Sigmoid colon (tissue), 4 donors: Measurements from ENCODE around the gene MAPK8IP2.

ENCODE experiments used
- CTCF ChIP-seq, 4 experiments: fragments of 450-650 bp in 3 of 4; fragments of 200-600 bp in 1 of 4; IDR thresholded peaks; one replicate each; pipeline ENCODE4 v1.5.1; 2016 to 2019; ENCODE audit warnings: antibody characterized with exemption in 4 of 4, mild to moderate bottlenecking in 3 of 4, moderate library complexity in 2 of 4
- POLR2A ChIP-seq, 2 donors: fragments of 450-650 bp; IDR thresholded peaks; one replicate each; pipeline ENCODE4 v1.6.1; 2016; ENCODE audit warnings: antibody characterized with exemption in 2 of 2, mild to moderate bottlenecking in 2 of 2, moderate library complexity in 2 of 2
- POLR2AphosphoS5 ChIP-seq, 4 donors: sonication (generic); formaldehyde crosslinking; IDR thresholded peaks; one replicate each; pipeline ENCODE4 v1.6.1; 2017; ENCODE audit warnings: antibody characterized with exemption in 4 of 4

- TF ChIP-seq CTCF (IDR thresholded peaks at IDR 0.05), result no peak
- TF ChIP-seq POLR2A (IDR thresholded peaks at IDR 0.05), result no peak
- TF ChIP-seq POLR2AphosphoS5 (IDR thresholded peaks at IDR 0.05), result no peak
Measured at GRCh38 chr22:50584106-50585096, 16.2 kb upstream of the MAPK8IP2 start.
